Panc1 (cell line): ENCODE results near the gene MID2. TPM values are rescaled to one million over a fixed set of nuclear protein-coding genes. Genes with fewer than 3 reads are reported as not detected.

Experiments used
- ATAC-seq: fragments of 200-7000 bp; cut with Tn5 transposase; 2 replicates; pipeline ENCODE4 v1.9.1; 2020; ENCODE audit warnings: mild to moderate bottlenecking, moderate library complexity
- BruUV-seq: library from RNA; stranded (reverse); fragments of 400-500 nt; replicated peaks from 2 replicates; lab custom pipeline; 2021; lab: Mats Ljungman, UMichigan
- CTCF ChIA-PET: fragments of 300-600 bp; sonication (Branson Sonifier 250); formaldehyde crosslinking; loops from one replicate; lab custom pipeline; 2022; ENCODE audit warnings: antibody characterized with exemption; lab: Charles Lee
- POLR2A ChIA-PET: fragments of 300-600 bp; sonication (Branson Sonifier 250); formaldehyde crosslinking; loops from one replicate; lab custom pipeline; 2022; ENCODE audit warnings: antibody characterized with exemption; lab: Charles Lee
- DNase-seq: peaks from one replicate; pipeline ENCODE4 v3.0.0-alpha.2; 2010; ENCODE audit warnings: low read depth, low spot score
- H3K27ac ChIP-seq: 2 replicates; pipeline ENCODE4 v1.5.1; 2011; ENCODE audit warnings: mild to moderate bottlenecking, low read length, inconsistent platforms
- H3K27me3 ChIP-seq: fragments of 200-500 bp; sonication (Bioruptor generic); 2 replicates; pipeline ENCODE4 v1.6.0; 2014; ENCODE audit warnings: low read length, inconsistent platforms; ENCODE audit not compliant: control insufficient read depth, insufficient read depth
- H3K36me3 ChIP-seq: fragments of 200-500 bp; sonication (Bioruptor generic); 2 replicates; pipeline ENCODE4 v1.5.1; 2014; ENCODE audit warnings: inconsistent platforms, mild to moderate bottlenecking, low read length, moderate library complexity; ENCODE audit not compliant: control insufficient read depth, insufficient read depth
- H3K4me1 ChIP-seq: 2 replicates; pipeline ENCODE4 v1.5.1; 2011; ENCODE audit warnings: inconsistent platforms, mild to moderate bottlenecking, low read length, moderate library complexity; ENCODE audit not compliant: control insufficient read depth, insufficient read depth
- H3K4me3 ChIP-seq, 2 experiments: 2 replicates each; pipeline ENCODE4 v1.5.1; 2011 to 2012; ENCODE audit warnings: low read depth in 2 of 2, low read length in 2 of 2, mild to moderate bottlenecking in 2 of 2, inconsistent platforms in 1 of 2, moderate library complexity in 1 of 2
- H3K9me3 ChIP-seq: fragments of 200-500 bp; sonication (Bioruptor generic); 2 replicates; pipeline ENCODE4 v1.5.1; 2014; ENCODE audit warnings: low read depth, mild to moderate bottlenecking, inconsistent platforms, low read length, moderate library complexity; ENCODE audit not compliant: control insufficient read depth, insufficient read depth
- CTCF ChIP-seq: fragments of 450-650 bp; IDR thresholded peaks from 2 replicates; pipeline ENCODE4 v1.5.1; 2017; ENCODE audit warnings: mild to moderate bottlenecking
- POLR2AphosphoS5 ChIP-seq: IDR thresholded peaks from 2 replicates; pipeline ENCODE4 v1.6.1; 2012; ENCODE audit warnings: mild to moderate bottlenecking, low read depth, low read length, moderate library complexity
- REST ChIP-seq, 2 experiments: IDR thresholded peaks; 2 replicates each; pipeline ENCODE4 v1.6.1; 2011 to 2012; ENCODE audit warnings: low read depth in 2 of 2, control low read depth in 1 of 2, low read length in 1 of 2, mild to moderate bottlenecking in 1 of 2, moderate library complexity in 1 of 2; ENCODE audit not compliant: insufficient read depth in 1 of 2
- SIN3A ChIP-seq: IDR thresholded peaks from 2 replicates; pipeline ENCODE4 v1.6.1; 2012; ENCODE audit warnings: low read depth, mild to moderate bottlenecking, low read length, moderate library complexity, borderline replicate concordance; ENCODE audit not compliant: insufficient read depth
- TCF7L2 ChIP-seq: IDR thresholded peaks from 2 replicates; pipeline ENCODE4 v1.6.1; 2011; ENCODE audit warnings: mild to moderate bottlenecking, low read depth, low read length, inconsistent platforms
- in situ Hi-C: cut with HindIII; loops from 2 replicates; pipeline ENCODE4 v1.10.0; 2016; ENCODE audit warnings: low sequenced_read_pairs, low pct_unique_long_range_greater_than_20kb
- intact Hi-C: fragments of 100-400 bp; cut with micrococcal nuclease; formaldehyde crosslinking; loops from one replicate; pipeline ENCODE4 v1.10.0; 2022; ENCODE audit not compliant: unreplicated experiment
- total RNA-seq: library from RNA; stranded (reverse); gene quantifications from one replicate; pipeline ENCODE4 v1.2.1, GENCODE V29; 2021; ENCODE audit not compliant: unreplicated experiment

MID2 gene
- total RNA-seq, 1 experiment from 2014 or later, result 24.7 TPM

- in situ Hi-C loops (no loop called here), intact Hi-C loops (no loop called here)
- CTCF ChIA-PET, result interaction anchor here (0.7 kb wide), 3 partner anchors 10 to 301 kb away, joined by 4 to 9 read pairs (median 5); no protein-coding TSS in a partner anchor
- no peak for ATAC-seq
- BruUV-seq, result no TSS peak
- peaks cover 2% of the 10 kb centered on the region; the same call in 1 of the 2 replicates for H3K27me3 ChIP-seq
- POLR2A ChIA-PET, result no interaction called here
- no peak for DNase-seq
- TF ChIP-seq TCF7L2, result no peak
- TF ChIP-seq REST (IDR thresholded peaks at IDR 0.05; ENCODE audit: insufficient read depth in 1 of 2, low read depth in 2 of 2, low read length in 1 of 2), result no peak
- no peak for TF ChIP-seq CTCF
- TF ChIP-seq POLR2AphosphoS5, result no peak
- TF ChIP-seq SIN3A, result no peak
- peaks cover 7% of the 10 kb centered on the region for H3K4me1 ChIP-seq
- H3K36me3 ChIP-seq, result no peaks in the 10 kb centered on the region
- no peaks in the 10 kb centered on the region for H3K9me3 ChIP-seq
- H3K27ac ChIP-seq, result no peak overlapping the region
- no peak overlapping the region for H3K4me3 ChIP-seq
Measured at GRCh38 chrX:107780525-107780924, 45.1 kb upstream of the MID2 start.

GRCh38 chrX:107787827-107788226, 37.8 kb upstream of the MID2 start:
- no peak for DNase-seq
- Histone ChIP-seq H3K9me3 (no peaks in the 10 kb centered on the region), H3K27ac (no peak overlapping the region), H3K27me3 (peaks cover 6% of the 10 kb centered on the region; the same call in 1 of the 2 replicates), H3K4me1 (no peaks in the 10 kb centered on the region), H3K36me3 (no peaks in the 10 kb centered on the region), H3K4me3 (no peak overlapping the region)
- no peak for TF ChIP-seq POLR2AphosphoS5
- TF ChIP-seq REST (IDR thresholded peaks at IDR 0.05; ENCODE audit: insufficient read depth in 1 of 2, low read depth in 2 of 2, low read length in 1 of 2), result no peak
- no peak for TF ChIP-seq SIN3A
- no peak for TF ChIP-seq TCF7L2
- no peak for TF ChIP-seq CTCF
- ATAC-seq, result no peak
- ChIA-PET POLR2A (no interaction called here), CTCF (no interaction called here)
- BruUV-seq, result no TSS peak
- in situ Hi-C loops (no loop called here), intact Hi-C loops (loop anchor here (5.0 kb wide), 1 partner anchor 104 kb away; no protein-coding TSS in a partner anchor)
